Dedifferentiated amniotic fluid mesenchymal stem cell (primary cell): ENCODE measurements around the gene MLC1.

ENCODE experiments used
- DNase-seq: peaks from one replicate; pipeline ENCODE4 v3.0.0-alpha.2; 2016; ENCODE audit errors: extremely low spot score

The MLC1 gene

GRCh38 chr22:50016308-50016987, 68.8 kb downstream of the MLC1 start:
- no peak for DNase-seq

- DNase-seq: no peak
Observed at GRCh38 chr22:50015451-50016307, 69.5 kb downstream of the MLC1 start.

DNA sequence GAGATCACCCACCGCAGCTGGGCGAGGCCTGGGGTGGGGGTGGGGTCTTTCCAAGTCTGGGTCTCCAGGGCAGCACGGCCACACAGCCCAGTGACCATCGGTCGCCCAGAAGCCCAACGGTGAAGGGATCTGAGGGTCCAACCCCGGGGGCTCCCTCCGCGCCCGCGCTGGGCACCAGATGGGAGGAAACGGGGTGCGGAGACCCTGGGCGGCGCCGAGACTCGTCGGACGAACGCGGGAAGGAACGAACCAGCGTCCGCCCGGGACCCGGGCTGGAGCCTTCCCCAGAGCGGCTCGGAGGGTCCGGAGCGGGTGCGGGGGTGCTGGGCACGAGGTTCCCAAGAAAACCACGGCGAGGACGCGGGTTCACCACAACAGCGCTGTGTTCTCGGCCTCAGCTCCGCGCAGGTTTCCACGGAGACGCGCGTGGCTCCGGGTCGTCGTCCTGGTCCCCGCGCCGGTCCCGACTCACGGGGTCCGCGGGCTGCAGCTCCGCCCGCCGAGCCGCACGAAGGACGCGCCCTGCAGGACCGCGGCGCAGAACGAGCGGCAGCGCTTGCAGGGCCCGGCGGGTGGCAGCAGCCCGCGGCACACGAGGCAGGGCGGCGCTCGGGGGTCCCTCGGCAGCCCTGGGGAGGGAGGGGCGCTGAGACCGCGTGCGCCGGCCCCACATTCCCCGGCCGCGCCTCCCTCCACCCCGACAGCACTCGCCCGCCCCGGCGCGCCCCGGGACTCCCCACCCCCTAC, 70.4 kb downstream of the MLC1 start:
- no peak for DNase-seq

DNA sequence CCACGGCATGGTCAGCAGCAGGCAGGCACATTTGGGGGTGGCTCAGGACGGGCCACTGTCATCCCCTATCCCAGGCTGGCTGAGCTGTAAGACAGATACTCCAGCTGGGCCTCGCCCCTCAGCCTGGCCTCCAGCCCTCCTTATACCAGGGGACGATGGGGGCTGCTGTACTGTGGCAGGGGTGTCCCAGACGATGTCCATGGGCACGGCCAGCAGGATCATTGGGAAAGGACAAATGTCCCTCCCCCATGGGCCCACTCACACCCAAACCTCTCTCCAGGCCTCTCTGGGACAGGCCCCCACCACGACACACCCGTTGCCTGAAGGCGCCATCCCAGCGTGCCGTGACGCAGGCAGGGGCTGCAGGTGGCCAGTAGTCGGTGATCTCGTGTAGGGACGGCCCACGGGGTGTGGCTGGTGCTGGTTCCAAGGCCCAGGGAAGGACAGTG, 71.1 kb downstream of the MLC1 start:
- no peak for DNase-seq

DNA sequence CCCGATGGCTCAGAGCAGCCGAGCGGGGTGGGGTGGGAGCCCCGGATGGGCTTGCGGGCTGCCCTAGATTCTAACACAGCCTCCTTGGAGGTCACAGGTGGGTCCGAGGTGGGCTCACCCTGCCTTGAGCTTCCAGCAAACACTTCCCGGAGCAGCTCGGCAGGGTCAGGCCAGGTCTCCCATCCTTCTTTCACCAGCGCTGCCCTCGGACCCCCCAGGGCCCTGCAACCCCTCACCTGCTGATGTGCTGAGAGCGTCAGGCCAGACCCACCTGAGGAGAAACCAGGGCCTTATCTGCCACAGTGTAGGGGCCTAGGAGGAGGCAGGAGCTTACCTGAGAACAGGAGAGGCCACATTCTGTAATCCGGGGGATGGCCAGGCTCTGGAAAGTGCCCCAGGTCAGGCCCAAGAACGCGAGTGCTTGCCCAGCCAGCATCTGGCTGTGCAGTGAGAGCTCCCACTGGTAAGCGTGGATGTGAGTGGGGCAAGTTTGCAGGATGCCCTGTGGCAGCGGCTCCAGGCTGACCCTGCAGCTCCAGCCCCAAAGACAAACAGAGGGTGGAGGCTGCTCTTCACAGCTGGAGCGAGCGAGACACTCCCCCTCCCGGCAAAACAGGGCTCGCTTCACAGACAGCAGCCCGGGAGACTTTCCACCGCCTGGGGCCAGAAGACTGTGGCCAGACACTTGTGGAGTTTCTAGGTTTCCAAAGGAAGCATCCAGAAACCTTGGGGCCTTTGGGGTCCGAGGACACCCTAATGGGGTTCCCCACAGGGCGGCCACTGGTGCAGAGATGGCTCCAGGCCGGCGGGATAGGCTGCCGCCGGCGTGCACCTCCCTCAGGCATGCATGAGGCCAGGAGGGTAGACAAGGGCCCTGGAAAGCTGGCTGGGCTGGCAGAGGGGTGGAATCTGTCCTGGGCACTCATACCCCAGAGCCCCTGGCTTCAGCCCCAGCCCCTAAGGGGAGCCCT, 72.7 kb downstream of the MLC1 start, which contains the start of gene IL17REL:
IL17REL (minus strand) TSS at position 555 of the 971 bp plus-strand sequence; CDS start at position 436, 119 bp downstream.
- no peak for DNase-seq

GRCh38 chr22:50011447-50012210, 73.6 kb downstream of the MLC1 start:
- DNase-seq: no peak

GRCh38 chr22:50010676-50011446, 74.4 kb downstream of the MLC1 start:
- no peak for DNase-seq

- DNase-seq: no peak
Observed at GRCh38 chr22:50009765-50010675, 75.2 kb downstream of the MLC1 start.
